Endodermal cell (in vitro differentiated cells): ENCODE data around the gene RIPK3. TPM values are rescaled to one million over a fixed set of nuclear protein-coding genes. Genes with fewer than 3 reads are reported as not detected.
A peak's percentile ranks its signal among the peaks of the same experiment; 100 is the strongest.

Source experiments
- DNase-seq: peaks from one replicate; pipeline ENCODE4 v3.0.0-alpha.2; 2017
- H3K27ac ChIP-seq: 2 replicates; pipeline ENCODE4 v1.5.1; 2013; ENCODE audit warnings: mild to moderate bottlenecking, low read depth, low read length, moderate library complexity
- H3K27me3 ChIP-seq: 2 replicates; pipeline ENCODE4 v1.6.1; 2013; ENCODE audit warnings: mild to moderate bottlenecking, low read length, moderate library complexity; ENCODE audit not compliant: insufficient read depth, control insufficient read depth, poor library complexity, severe bottlenecking
- H3K36me3 ChIP-seq: 2 replicates; pipeline ENCODE4 v1.7.0; 2013; ENCODE audit warnings: mild to moderate bottlenecking, low read length, moderate library complexity; ENCODE audit not compliant: control insufficient read depth, insufficient read depth
- H3K4me1 ChIP-seq: one replicate; pipeline ENCODE4 v1.7.0; 2013; ENCODE audit warnings: low read length; ENCODE audit not compliant: control insufficient read depth, insufficient read depth
- H3K4me3 ChIP-seq: 2 replicates; pipeline ENCODE4 v1.5.1; 2013; ENCODE audit warnings: mild to moderate bottlenecking, low read length, moderate library complexity
- H3K9ac ChIP-seq: 2 replicates; pipeline ENCODE4 v1.6.1; 2013; ENCODE audit warnings: mild to moderate bottlenecking, low read length, moderate library complexity; ENCODE audit not compliant: poor library complexity, severe bottlenecking; ENCODE audit errors: extremely low read depth
- H3K9me3 ChIP-seq: 2 replicates; pipeline ENCODE4 v1.6.1; 2013; ENCODE audit warnings: mild to moderate bottlenecking, low read length, moderate library complexity; ENCODE audit not compliant: control insufficient read depth
- H3K27ac Mint-ChIP-seq: 2 replicates; pipeline ENCODE4 v1.8.0; 2020; ENCODE audit warnings: mixed read lengths
- H3K27me3 Mint-ChIP-seq: 2 replicates; pipeline ENCODE4 v1.8.0; 2021; ENCODE audit warnings: mild to moderate bottlenecking, mixed read lengths; ENCODE audit not compliant: insufficient read depth
- H3K36me3 Mint-ChIP-seq: 2 replicates; pipeline ENCODE4 v1.8.0; 2020; ENCODE audit warnings: low read depth, mixed read lengths
- H3K4me1 Mint-ChIP-seq: 2 replicates; pipeline ENCODE4 v1.8.0; 2020; ENCODE audit warnings: mixed read lengths
- H3K4me3 Mint-ChIP-seq: 2 replicates; pipeline ENCODE4 v1.8.0; 2020; ENCODE audit warnings: mild to moderate bottlenecking, moderate library complexity, mixed read lengths
- H3K9me3 Mint-ChIP-seq: 2 replicates; pipeline ENCODE4 v1.8.0; 2020; ENCODE audit warnings: mild to moderate bottlenecking, mixed read lengths
- CTCF ChIP-seq: fragments of 200-600 bp; sonication (generic); conservative IDR thresholded peaks from 2 replicates; pipeline ENCODE4 v1.5.0; 2021; ENCODE audit warnings: antibody characterized with exemption, mild to moderate bottlenecking
- WGBS, 2 experiments: methylation state at CpG; one replicate each; pipeline versions ENCODE4 v1.1.5 to v1.1.7; 2013; ENCODE audit warnings: missing lambda C conversion rate in 2 of 2, mixed read lengths in 1 of 2; ENCODE audit not compliant: insufficient coverage in 1 of 2, insufficient read length in 1 of 2; 5-methylcytosine and 5-hydroxymethylcytosine counted together
- total RNA-seq, 2 donors: library from RNA; stranded (reverse); fragmentation: NEBNext Ultra II Directional in 1 of 2; extraction: Animal tissue kit (Norgen Biotek cat#: 25700) in 1 of 2; gene quantifications; 2 replicates in 1 of 2; 3 replicates in 1 of 2; pipeline ENCODE4 v1.2.1, GENCODE V29; 2021

The RIPK3 gene
- total RNA-seq, 2 donors from 2014 or later: not detected

DNA sequence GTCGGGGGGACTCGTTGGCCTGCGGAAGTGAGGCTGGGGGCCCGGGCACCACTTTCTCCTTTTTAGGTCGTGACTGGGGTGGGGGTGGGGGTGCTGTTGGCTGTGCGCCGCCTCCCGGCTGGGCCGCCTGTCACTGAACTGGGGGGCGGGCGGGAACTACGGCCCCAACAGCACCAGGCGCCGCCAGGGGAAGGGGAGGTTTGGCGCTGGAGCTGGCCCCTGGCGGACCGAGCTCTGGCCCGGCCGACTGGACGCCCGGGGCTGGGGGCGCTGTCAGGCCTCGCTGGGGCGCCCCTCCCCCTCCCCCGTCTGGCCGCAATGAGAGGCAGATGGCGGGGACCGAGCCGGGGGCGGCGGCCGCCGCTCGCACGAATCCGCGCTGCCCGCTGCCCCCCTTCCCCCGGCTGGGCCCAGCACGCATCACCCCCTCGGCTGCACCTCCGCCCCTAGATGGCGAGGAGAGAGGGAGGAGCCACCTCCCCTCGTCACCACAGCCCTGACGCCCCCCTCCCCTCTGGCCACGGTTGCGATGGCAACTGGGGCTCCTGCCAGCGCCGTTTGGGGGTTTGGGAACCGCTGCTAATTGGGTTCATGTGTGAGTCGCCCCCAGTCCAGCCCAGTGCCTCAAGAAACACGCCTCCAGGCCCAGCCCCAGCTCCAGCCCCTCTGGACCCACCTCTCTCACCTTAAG, 28.9 kb upstream of the RIPK3 start:
- Mint-ChIP-seq H3K4me1 (peaks cover 8% of the 10 kb centered on the region), H3K9me3 (no peaks in the 10 kb centered on the region)

GRCh38 chr14:24368212-24368561, 28.4 kb upstream of the RIPK3 start:
- WGBS, 2 experiments: 0% methylated on average over 4 to 12 of the region's 15 CpGs
- peaks cover 4% of the 10 kb centered on the region for H3K36me3 Mint-ChIP-seq
- DNase-seq: peak; percentile 73
- H3K4me3 Mint-ChIP-seq: peak overlapping the region; percentile 69
- peak overlapping the region; percentile 84 for H3K4me3 ChIP-seq
- peaks cover 8% of the 10 kb centered on the region for H3K4me1 Mint-ChIP-seq
- TF ChIP-seq CTCF: no peak
- peaks cover under 1% of the 10 kb centered on the region for H3K27me3 ChIP-seq
- H3K4me1 ChIP-seq: peaks cover 7% of the 10 kb centered on the region
- H3K9ac ChIP-seq: peak overlapping the region; percentile 41
- H3K27me3 Mint-ChIP-seq: peaks cover 9% of the 10 kb centered on the region
- H3K36me3 ChIP-seq: no peaks in the 10 kb centered on the region
- no peaks in the 10 kb centered on the region for H3K9me3 Mint-ChIP-seq
- H3K27ac Mint-ChIP-seq: no peak overlapping the region
- H3K9me3 ChIP-seq: no peaks in the 10 kb centered on the region
- peak overlapping the region; percentile 74 for H3K27ac ChIP-seq

More for the DNA sequence above, 28.9 kb upstream of the RIPK3 start:
- DNase-seq: peak; percentile 84
- peaks cover 4% of the 10 kb centered on the region for H3K36me3 Mint-ChIP-seq
- peaks cover 4% of the 10 kb centered on the region for H3K27me3 Mint-ChIP-seq
- Histone ChIP-seq H3K9me3 (no peaks in the 10 kb centered on the region), H3K4me1 (peaks cover 7% of the 10 kb centered on the region), H3K4me3 (peak overlapping the region; percentile 84), H3K9ac (peak overlapping the region; percentile 6), H3K27me3 (no peaks in the 10 kb centered on the region), H3K36me3 (no peaks in the 10 kb centered on the region), H3K27ac (peak overlapping the region; percentile 74)
- H3K4me3 Mint-ChIP-seq: peak overlapping the region; percentile 69
- 3 to 33% methylated on average over 3 to 47 of the region's 52 CpGs for WGBS, 2 experiments
- TF ChIP-seq CTCF: peak; percentile 38
- peak overlapping the region; percentile 1 for H3K27ac Mint-ChIP-seq

DNA sequence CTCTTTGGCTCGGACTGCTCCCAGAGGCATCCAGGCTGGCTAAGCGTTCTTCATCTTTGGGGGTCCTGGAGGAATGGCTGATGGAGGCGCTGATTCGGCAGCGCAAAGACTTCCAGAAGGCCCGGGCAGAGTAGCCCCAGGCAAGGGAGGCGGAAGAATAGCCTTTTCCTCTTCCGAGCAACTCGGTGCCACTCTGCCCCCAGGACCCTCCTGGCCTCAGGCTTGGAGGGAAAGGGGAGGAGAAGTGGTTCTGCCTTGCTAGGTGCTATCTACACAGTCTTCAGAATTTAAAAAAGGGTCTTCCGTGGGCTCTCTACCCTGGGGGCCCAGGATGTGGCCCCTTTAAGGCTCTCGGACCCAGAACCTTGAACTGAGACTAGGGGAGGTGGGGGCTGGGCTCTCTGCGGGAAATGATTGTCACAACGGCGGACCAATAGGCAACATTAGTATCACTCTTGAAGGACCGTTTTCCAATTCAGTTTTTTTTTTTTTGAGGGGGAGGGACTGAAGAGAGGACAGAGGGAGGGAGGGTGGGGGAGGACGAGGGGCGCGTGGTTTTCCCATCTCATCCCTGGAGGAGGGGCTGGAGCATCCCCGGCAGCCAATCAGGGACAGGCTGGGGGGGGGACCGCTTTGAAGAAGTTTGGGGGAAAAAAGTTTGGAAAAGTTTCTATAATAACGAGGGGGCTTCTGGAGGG, 27.9 kb upstream of the RIPK3 start, which contains the start of gene NFATC4:
Gene NFATC4, plus strand, starts transcription at position 671 of the 698 bp plus-strand sequence. CDS start 157 bp downstream, outside the sequence.
- Mint-ChIP-seq H3K4me1 (peaks cover 8% of the 10 kb centered on the region), H3K36me3 (no peaks in the 10 kb centered on the region), H3K27ac (peak within 1 kb of the TSS; percentile 93), H3K9me3 (no peaks in the 10 kb centered on the region), H3K4me3 (peak within 1 kb of the TSS; percentile 69), H3K27me3 (peaks cover 15% of the 10 kb centered on the region)
- peaks cover 6% of the 10 kb centered on the region for H3K27me3 ChIP-seq
- peak; percentile 92 for DNase-seq
- H3K4me1 ChIP-seq: peaks cover 7% of the 10 kb centered on the region
- 3 to 7% methylated on average over 2 to 21 of the region's 21 CpGs for WGBS, 2 experiments
- H3K9me3 ChIP-seq: no peaks in the 10 kb centered on the region
- TF ChIP-seq CTCF: no peak
- peak within 1 kb of the TSS; percentile 41 for H3K9ac ChIP-seq
- peak within 1 kb of the TSS; percentile 84 for H3K4me3 ChIP-seq
- peak within 1 kb of the TSS; percentile 92 for H3K27ac ChIP-seq
- H3K36me3 ChIP-seq: no peaks in the 10 kb centered on the region
